Germinal center (tissue), 1 donor: Measurements from ENCODE around the gene PPP1R13B.

Source experiments
- DNase-seq: peaks from one replicate; pipeline ENCODE4 v3.0.0; 2012; ENCODE audit warnings: mixed read lengths, low spot score

Gene PPP1R13B

GRCh38 chr14:103713304-103714062, 133.9 kb downstream of the PPP1R13B start:
- no peak for DNase-seq

- DNase-seq: no peak
Observed at GRCh38 chr14:103712633-103713247, 134.6 kb downstream of the PPP1R13B start.

DNA sequence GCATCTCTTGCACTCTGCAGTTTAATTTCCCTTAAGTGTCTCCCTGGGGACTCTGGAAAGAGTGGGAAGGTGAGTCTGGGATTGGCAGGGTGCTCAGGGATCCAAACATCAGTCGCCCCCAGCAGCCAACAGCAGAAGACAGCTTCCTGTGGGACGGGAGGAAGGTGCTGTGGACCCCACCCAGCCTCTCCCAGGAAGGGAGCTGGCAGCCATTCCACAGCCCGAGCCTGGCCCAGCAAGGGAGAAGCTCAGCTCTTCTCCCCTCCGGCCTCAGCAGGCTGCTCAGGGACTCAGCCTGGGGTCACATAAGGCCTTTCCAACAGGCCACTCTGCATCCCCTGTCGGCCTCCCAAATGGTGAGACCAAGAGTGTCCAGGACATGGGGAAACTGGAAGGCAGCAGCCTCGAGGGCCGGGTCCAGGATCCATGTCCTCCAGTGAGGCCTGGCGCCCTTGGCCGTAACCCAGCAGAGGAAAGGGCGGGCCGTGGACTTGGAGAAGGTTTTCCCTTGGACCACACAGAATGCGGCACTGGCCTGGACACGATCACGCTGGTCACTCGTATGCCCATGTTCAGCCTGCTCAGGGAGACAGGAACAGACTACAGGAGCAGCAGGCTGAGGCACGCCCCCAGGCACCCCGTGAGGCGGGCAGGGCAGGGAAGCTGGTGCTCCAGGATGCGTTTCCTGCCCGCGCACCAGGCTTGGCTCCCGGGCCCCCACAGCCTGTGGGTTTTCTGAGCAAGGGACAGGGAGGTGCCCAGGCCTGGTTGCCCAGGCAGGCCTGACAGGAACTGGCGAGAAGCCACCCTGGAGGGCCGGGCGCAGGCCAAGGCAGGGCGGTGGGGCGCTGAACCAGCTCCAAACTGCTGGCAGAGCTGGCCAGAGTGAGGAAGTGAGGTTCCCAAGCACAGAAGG, 135.6 kb downstream of the PPP1R13B start:
- no peak for DNase-seq

- no peak for DNase-seq
Observed at GRCh38 chr14:103710771-103711377, 136.5 kb downstream of the PPP1R13B start.

- no peak for DNase-seq
Observed at GRCh38 chr14:103709814-103710213, 137.6 kb downstream of the PPP1R13B start.

DNA sequence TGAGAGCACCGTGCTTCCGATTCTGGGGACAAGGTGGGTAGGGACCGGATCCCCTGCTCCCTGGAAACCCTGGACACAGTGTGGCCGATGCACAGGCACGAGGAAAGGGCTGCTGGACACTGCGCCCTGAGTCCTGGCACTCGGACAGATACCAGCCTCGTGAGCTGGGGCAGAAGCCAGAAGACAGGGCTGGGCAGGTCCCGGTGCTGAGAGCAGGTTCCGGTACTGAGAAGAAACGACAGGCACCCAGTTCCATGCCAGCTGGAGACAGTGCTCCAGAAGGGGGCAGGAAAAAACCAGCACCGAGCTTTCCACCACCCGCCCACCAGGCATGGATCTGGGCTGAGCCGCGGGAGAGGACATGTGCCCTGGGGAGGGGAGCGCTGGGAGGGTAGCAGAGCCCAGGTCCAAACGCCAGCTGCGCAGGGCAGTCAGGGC, 138.6 kb downstream of the PPP1R13B start:
- no peak for DNase-seq

GRCh38 chr14:103707329-103708263, 139.8 kb downstream of the PPP1R13B start:
- DNase-seq: no peak

DNA sequence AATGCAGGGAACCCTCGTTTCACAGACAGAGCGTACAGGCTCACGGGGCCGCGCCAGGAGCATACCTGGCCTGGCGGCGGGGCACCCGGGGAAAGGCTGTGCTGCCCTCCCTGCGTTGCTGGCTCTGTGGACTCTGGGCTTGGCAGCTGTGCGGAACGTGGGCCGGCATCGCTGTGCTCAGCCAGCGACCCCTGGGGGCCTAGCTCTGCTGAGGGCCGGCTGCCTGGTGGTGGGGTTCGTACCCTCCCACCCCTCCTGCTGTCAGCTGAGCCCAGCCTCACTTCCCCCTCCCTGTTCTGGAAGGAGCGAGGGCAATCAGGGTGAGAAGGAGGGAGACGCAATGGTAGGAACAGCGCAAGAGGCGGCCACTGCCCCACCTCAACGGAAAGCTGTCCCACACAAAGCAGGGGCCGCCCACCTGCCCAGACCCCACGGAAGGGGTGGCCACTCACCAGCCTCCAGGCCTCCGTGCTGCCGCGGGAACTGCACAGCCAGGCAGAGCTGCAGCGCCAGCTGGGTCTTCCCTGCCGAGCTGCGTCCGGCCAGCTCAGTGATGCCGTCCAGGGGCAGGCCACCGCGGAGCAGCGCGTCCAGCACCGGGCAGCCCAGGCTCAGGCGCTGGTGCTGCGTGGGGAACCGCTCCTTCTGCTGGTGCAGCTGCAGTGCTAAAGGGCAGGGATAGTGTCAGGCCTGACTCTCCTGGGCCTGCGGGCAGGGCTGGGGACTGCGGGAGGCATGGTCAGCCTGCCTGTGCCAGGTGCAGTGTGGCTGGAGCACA, 140.6 kb downstream of the PPP1R13B start:
- DNase-seq: no peak

GRCh38 chr14:103705504-103706284, 141.7 kb downstream of the PPP1R13B start:
- no peak for DNase-seq

DNA sequence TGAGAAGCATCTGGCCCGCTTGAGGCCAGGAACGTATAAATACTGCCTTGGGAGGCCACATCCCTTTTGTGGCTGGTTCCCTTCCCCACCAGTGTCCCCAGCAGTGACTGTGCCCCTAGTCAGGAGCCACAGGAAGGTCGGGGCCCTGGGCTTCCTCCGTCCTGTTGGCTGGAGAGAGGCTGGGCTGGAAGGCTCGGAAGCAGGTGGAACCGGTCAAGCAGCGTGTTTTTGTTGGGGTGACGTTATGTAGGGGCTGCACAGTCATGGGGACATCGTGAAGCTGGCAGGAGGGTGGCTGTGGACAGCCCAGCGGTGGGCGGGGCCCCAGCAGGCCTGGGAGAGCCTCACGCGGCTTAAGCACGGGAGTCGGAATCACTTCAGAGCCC, 142.3 kb downstream of the PPP1R13B start:
- DNase-seq: no peak

- DNase-seq: no peak
Observed at GRCh38 chr14:103704708-103705107, 142.7 kb downstream of the PPP1R13B start.

GRCh38 chr14:103703433-103704385, 143.7 kb downstream of the PPP1R13B start:
- no peak for DNase-seq

GRCh38 chr14:103702497-103703432, 144.6 kb downstream of the PPP1R13B start:
- no peak for DNase-seq

- no peak for DNase-seq
Observed at GRCh38 chr14:103702095-103702494, 145.3 kb downstream of the PPP1R13B start.

GRCh38 chr14:103700753-103701490, 146.5 kb downstream of the PPP1R13B start:
- no peak for DNase-seq
